H1 (cell line): Measurements from ENCODE around the gene PGAP2. TPM values are rescaled to one million over a fixed set of nuclear protein-coding genes. Genes with fewer than 3 reads are reported as not detected.

Experiments
- CHD1 ChIP-seq: IDR thresholded peaks from 2 replicates; pipeline ENCODE4 v1.6.1; 2012; ENCODE audit warnings: low read depth, low read length, improper control_type of control experiment
- CREB1 ChIP-seq: IDR thresholded peaks from 2 replicates; pipeline ENCODE4 v1.6.1; 2012; ENCODE audit warnings: inconsistent platforms
- CTCF ChIP-seq, 3 experiments: IDR thresholded peaks; 1 replicate in 2 of 3; 2 replicates in 1 of 3; pipeline versions ENCODE4 v1.5.1 to v1.6.1; 2011; ENCODE audit warnings: low read length in 3 of 3, mild to moderate bottlenecking in 3 of 3, inconsistent platforms in 2 of 3, low read depth in 1 of 3, moderate library complexity in 1 of 3; ENCODE audit not compliant: insufficient read depth in 1 of 3; ENCODE audit errors: control extremely low read depth in 1 of 3
- HDAC6 ChIP-seq: IDR thresholded peaks from one replicate; pipeline ENCODE4 v1.7.1; 2012; ENCODE audit warnings: low read depth, mild to moderate bottlenecking, inconsistent platforms, low read length, moderate library complexity
- RBBP5 ChIP-seq: IDR thresholded peaks from 2 replicates; pipeline ENCODE4 v1.7.1; 2012; ENCODE audit warnings: low read depth, mild to moderate bottlenecking, inconsistent platforms, low read length, moderate library complexity, borderline replicate concordance
- TCF12 ChIP-seq: IDR thresholded peaks from 2 replicates; pipeline ENCODE4 v1.6.1; 2011; ENCODE audit warnings: low read depth, mild to moderate bottlenecking, low read length
- ZNF274 ChIP-seq: IDR thresholded peaks from 2 replicates; pipeline ENCODE4 v1.7.0; 2012; ENCODE audit warnings: low read length, borderline replicate concordance; ENCODE audit errors: extremely low read depth
- polyA plus RNA-seq, 7 experiments: library from polyadenylated mRNA; depleted of rRNA in 3 of 7; stranded (reverse) in 5 of 7; unstranded in 2 of 7; fragments of >200 nt in 5 of 7; fragments of 200-250 nt in 2 of 7; gene quantifications; 1 replicate in 5 of 7; 2 replicates in 1 of 7; 4 replicates in 1 of 7; pipeline versions ENCODE4 v1.2.1 to v1.2.3, GENCODE V29; 2011 to 2013; ENCODE audit warnings: missing spikeins in 2 of 7, mixed read lengths in 2 of 7
- total RNA-seq: library from RNA; stranded (reverse); fragmentation: NEBNext Ultra II Directional; extraction: Animal tissue kit (Norgen Biotek cat#: 25700); gene quantifications from 2 replicates; pipeline ENCODE4 v1.2.1, GENCODE V29; 2021

PGAP2 gene
- total and polyA plus RNA-seq, 2 of the 8 experiments (the other 6 are each of a cell fraction or from before 2014, with no cell fraction given), result 56.5 to 106 TPM

GRCh38 chr11:3843326-3843725 is 35.0 kb downstream of the PGAP2 start (continued):
- no peak for TF ChIP-seq CTCF (IDR thresholded peaks at IDR 0.05; ENCODE audit: control extremely low read depth in 1 of 3, insufficient read depth in 1 of 3, low read depth in 1 of 3, low read length in 3 of 3)
- TF ChIP-seq ZNF274, result no peak
- TF ChIP-seq HDAC6, result no peak
- TF ChIP-seq RBBP5, result no peak
- no peak for TF ChIP-seq CHD1
- TF ChIP-seq TCF12, result no peak
- no peak for TF ChIP-seq CREB1
- TF ChIP-seq, all 59 proteins: peak for 0
